HG02852 (cell line): ENCODE results near the gene MYO15B.

ENCODE experiments used
- ATAC-seq: cut with Tn5 transposase; IDR thresholded peaks from one replicate; pipeline ENCODE4 v1.9.1; 2021; ENCODE audit warnings: mild to moderate bottlenecking, moderate library complexity; ENCODE audit not compliant: unreplicated experiment

Gene MYO15B

GRCh38 chr17:75558666-75559530, 28.7 kb upstream of the MYO15B start:
- no peak for ATAC-seq

- no peak for ATAC-seq
These were observed 27.6 kb upstream of the MYO15B start for GRCh38 chr17:75559958-75560533.

GRCh38 chr17:75561927-75562603, 25.5 kb upstream of the MYO15B start:
- no peak for ATAC-seq

- no peak for ATAC-seq
These were observed 24.4 kb upstream of the MYO15B start for GRCh38 chr17:75563063-75563758.

- no peak for ATAC-seq
These were observed 23.4 kb upstream of the MYO15B start for GRCh38 chr17:75564195-75564594.

- ATAC-seq: no peak
These were observed 22.5 kb upstream of the MYO15B start for GRCh38 chr17:75565066-75565465.

GRCh38 chr17:75565618-75566017, 22.0 kb upstream of the MYO15B start:
- no peak for ATAC-seq

- ATAC-seq: no peak
These were observed 21.2 kb upstream of the MYO15B start for GRCh38 chr17:75566416-75566815.

- ATAC-seq: no peak
These were observed 20.8 kb upstream of the MYO15B start for GRCh38 chr17:75566834-75567233.

GRCh38 chr17:75568412-75569255, 19.0 kb upstream of the MYO15B start:
- ATAC-seq: no peak

- no peak for ATAC-seq
These were observed 17.4 kb upstream of the MYO15B start for GRCh38 chr17:75570034-75570676.

GRCh38 chr17:75570772-75571171, 16.8 kb upstream of the MYO15B start:
- no peak for ATAC-seq

- no peak for ATAC-seq
These were observed 16.3 kb upstream of the MYO15B start for GRCh38 chr17:75571197-75571884.

GRCh38 chr17:75571885-75572215, 15.8 kb upstream of the MYO15B start:
- ATAC-seq: no peak

GRCh38 chr17:75572713-75573539, 14.7 kb upstream of the MYO15B start:
- ATAC-seq: no peak

GRCh38 chr17:75573540-75573957, 14.1 kb upstream of the MYO15B start:
- ATAC-seq: no peak

- no peak for ATAC-seq
These were observed 13.6 kb upstream of the MYO15B start for GRCh38 chr17:75573994-75574393.

GRCh38 chr17:75574404-75575036, 13.1 kb upstream of the MYO15B start:
- ATAC-seq: no peak
